Astrocyte of the spinal cord (primary cell): ENCODE data around the gene PHF13.
"Not testable (repeated sequence)": the region's sequence is repeated elsewhere in the genome, so short reads cannot be mapped to it uniquely, and the experiment has no call there.

Experiments
- DNase-seq: peaks from one replicate; pipeline ENCODE4 v3.0.0; 2011; ENCODE audit warnings: low read depth, low spot score
- H3K4me3 ChIP-seq: 2 replicates; pipeline ENCODE4 v1.5.1; 2011; ENCODE audit warnings: low read depth, mild to moderate bottlenecking, low read length, moderate library complexity
- CTCF ChIP-seq: IDR thresholded peaks from 2 replicates; pipeline ENCODE4 v1.5.1; 2012; ENCODE audit warnings: low read depth, mild to moderate bottlenecking, low read length, inconsistent platforms
- in situ Hi-C: cut with HindIII; loops from 2 replicates; pipeline ENCODE4 v1.10.0; 2017; ENCODE audit warnings: low sequenced_read_pairs

PHF13 gene

GRCh38 chr1:6596886-6597776 is 16.4 kb upstream of the PHF13 start:
- no peak for TF ChIP-seq CTCF
- H3K4me3 ChIP-seq, result no peak overlapping the region
- DNase-seq, result no peak
- in situ Hi-C loops, result no loop called here

GRCh38 chr1:6597777-6598131 is 15.8 kb upstream of the PHF13 start:
- in situ Hi-C loops, result no loop called here
- TF ChIP-seq CTCF, result no peak
- no peak overlapping the region for H3K4me3 ChIP-seq
- no peak for DNase-seq

GRCh38 chr1:6599141-6599975 is 14.2 kb upstream of the PHF13 start:
- TF ChIP-seq CTCF, result no peak
- in situ Hi-C loops, result no loop called here
- no peak overlapping the region for H3K4me3 ChIP-seq
- no peak for DNase-seq

GRCh38 chr1:6599991-6600390 is 13.5 kb upstream of the PHF13 start:
- H3K4me3 ChIP-seq, result peak overlapping the region; percentile 79
- in situ Hi-C loops, DNase-seq: not testable (repeated sequence)

GRCh38 chr1:6600410-6601048 is 13.0 kb upstream of the PHF13 start:
- TF ChIP-seq CTCF, result no peak
- peak overlapping the region; percentile 79 for H3K4me3 ChIP-seq
- DNase-seq, result peak; percentile 25
- in situ Hi-C loops, result no loop called here

- H3K4me3 ChIP-seq, result peak overlapping the region; percentile 79
- in situ Hi-C loops, result no loop called here
- no peak for TF ChIP-seq CTCF
- DNase-seq, result peak; percentile 91
Measured at GRCh38 chr1:6601049-6601922, 12.2 kb upstream of the PHF13 start.
